ENCODE results near the gene MYL10.

- TF ChIP-seq CTCF (IDR thresholded peaks at IDR 0.05) (no peak), POLR2AphosphoS5 (IDR thresholded peaks at IDR 0.05) (no peak), EP300 (IDR thresholded peaks at IDR 0.05) (no peak), POLR2A (IDR thresholded peaks at IDR 0.05) (no peak)
Measured at GRCh38 chr7:101563943-101564777, 64.9 kb downstream of the MYL10 start.
